Measurements from ENCODE around the gene STMND1.

Gene STMND1

GRCh38 chr6:17099401-17100059, 2.3 kb upstream of the STMND1 start:
- DNase-seq, result no peak

- DNase-seq, result no peak
These were observed 1.0 kb upstream of the STMND1 start for GRCh38 chr6:17100806-17101205.

- DNase-seq, result no peak
These were observed 514 bp downstream of the STMND1 start for GRCh38 chr6:17102258-17102870.

GRCh38 chr6:17103715-17104114, 1.9 kb downstream of the STMND1 start:
- no peak for DNase-seq

DNA sequence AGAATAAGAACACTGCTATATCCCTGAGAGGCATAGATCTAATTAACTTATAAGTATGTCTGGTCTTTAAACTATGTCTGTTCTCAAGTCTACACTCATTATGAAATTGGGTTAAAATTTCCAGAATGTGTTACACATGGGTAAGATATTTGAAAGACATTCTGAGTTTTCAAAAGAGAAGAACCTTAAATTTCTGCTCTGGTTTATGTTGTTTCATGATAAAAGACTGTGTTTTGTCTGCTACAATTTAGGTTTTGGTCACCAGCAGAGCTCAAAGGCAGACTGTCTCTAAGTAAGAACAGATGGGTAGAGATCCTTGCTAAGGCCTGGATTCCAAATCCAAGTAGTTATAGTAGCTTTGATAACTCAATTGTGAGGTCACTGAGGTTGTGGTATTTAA, 6.0 kb downstream of the STMND1 start:
- no peak for DNase-seq

DNA sequence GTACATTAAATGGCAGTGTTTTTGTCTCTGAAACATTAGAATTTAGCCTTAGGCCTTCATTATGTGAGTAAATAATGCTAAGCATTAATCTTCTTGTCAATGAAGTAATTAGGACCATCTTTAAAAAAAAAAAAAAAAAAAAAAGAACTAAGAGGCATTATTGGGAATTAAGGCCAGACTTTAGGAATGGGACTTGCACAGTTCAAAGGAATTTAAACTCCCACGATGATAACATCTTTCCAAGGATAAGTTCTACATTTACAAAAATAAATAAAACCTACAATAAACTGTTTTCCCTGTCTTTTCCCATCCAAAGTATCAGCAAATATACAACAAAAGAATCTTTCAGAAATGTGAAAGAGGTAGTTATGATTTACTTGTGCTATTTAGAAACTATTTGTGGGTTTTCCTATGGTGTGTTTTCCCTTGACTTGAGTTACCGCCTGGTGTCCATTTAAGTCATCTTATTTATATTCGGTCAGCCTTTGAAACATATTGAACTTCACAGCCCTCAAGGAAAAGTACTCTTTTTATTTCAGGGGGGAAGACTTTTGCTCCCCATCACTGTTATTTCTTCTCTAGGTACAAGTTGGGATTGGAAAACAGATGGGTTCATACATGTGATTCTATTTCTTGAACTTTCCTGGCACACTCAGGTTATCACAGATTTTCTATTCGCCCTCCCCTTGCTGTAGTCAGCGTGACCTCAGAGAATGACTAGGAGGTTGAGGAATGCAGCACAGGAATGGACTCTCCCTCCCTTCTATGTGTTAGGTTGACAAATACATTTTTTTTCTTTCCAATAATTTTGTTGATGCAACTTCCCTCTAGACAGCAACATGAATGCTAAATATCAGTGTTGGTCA, 13.6 kb downstream of the STMND1 start:
- no peak for DNase-seq

DNA sequence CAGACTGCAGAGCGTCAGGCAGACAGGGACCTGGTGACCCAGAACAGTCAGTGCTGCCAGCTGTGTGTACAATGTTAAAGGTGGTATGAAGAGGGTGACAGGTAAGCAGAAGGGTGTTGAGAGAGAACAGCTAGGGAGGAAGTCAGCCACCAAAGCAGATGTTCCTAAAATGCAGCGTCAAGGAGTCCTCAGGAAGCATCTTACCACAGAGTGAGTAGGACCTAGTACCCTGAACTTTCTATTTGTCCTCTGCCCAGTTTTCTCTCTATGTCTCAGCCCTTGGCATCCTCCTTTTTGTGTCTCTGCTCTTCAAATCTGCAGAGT, 14.2 kb downstream of the STMND1 start:
- DNase-seq, result no peak

DNA sequence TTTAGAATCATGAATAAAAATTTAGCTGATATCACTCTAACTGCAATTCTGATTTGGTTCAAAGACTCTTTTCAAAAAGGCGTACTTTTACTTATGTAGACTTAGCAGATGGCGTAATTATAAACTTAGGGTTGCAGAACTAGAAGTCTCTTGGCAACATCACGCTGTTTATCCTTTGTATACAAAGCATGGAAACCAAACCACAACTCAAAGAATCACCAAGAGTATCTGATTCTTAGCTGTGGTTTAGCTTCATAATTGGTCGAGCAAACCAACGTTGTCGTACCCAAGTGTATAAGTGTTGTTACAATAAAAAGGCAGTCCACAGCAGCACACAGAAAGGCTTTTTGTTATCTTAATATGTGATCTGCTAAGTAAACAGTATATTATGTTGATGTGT, 18.2 kb downstream of the STMND1 start:
- DNase-seq, result no peak

- no peak for DNase-seq
These were observed 23.6 kb downstream of the STMND1 start for GRCh38 chr6:17125407-17125806.

- DNase-seq, result no peak
These were observed 28.9 kb downstream of the STMND1 start for GRCh38 chr6:17130786-17131185.

GRCh38 chr6:17132967-17133366, 31.1 kb downstream of the STMND1 start:
- no peak for DNase-seq

- no peak for DNase-seq
These were observed 36.2 kb downstream of the STMND1 start for GRCh38 chr6:17138033-17138432.

DNA sequence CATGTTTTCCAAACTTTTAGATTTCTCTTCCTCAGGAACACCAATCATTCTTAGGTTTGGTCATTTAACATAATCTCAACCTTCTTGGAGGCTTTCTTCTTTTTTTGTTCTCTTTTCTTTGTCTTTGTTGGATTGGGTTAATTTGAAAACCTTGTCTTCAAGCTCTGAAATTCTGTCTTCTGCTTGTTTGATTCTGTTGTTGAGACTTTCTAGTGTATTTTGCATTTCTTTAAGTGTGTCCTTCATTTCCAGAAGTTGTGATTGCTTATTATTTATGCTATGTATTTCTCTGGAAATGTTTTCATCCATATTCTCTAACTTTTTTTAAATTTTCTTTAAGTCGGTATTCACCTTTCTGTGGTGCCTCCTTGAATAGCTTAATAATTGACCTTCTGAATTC, 42.2 kb downstream of the STMND1 start:
- no peak for DNase-seq

- no peak for DNase-seq
These were observed 47.7 kb downstream of the STMND1 start for GRCh38 chr6:17149571-17149970.

GRCh38 chr6:17150096-17150495, 48.2 kb downstream of the STMND1 start:
- DNase-seq, result no peak

GRCh38 chr6:17151888-17152287, 50.0 kb downstream of the STMND1 start:
- DNase-seq, result no peak

GRCh38 chr6:17152703-17153102, 50.9 kb downstream of the STMND1 start:
- no peak for DNase-seq

DNA sequence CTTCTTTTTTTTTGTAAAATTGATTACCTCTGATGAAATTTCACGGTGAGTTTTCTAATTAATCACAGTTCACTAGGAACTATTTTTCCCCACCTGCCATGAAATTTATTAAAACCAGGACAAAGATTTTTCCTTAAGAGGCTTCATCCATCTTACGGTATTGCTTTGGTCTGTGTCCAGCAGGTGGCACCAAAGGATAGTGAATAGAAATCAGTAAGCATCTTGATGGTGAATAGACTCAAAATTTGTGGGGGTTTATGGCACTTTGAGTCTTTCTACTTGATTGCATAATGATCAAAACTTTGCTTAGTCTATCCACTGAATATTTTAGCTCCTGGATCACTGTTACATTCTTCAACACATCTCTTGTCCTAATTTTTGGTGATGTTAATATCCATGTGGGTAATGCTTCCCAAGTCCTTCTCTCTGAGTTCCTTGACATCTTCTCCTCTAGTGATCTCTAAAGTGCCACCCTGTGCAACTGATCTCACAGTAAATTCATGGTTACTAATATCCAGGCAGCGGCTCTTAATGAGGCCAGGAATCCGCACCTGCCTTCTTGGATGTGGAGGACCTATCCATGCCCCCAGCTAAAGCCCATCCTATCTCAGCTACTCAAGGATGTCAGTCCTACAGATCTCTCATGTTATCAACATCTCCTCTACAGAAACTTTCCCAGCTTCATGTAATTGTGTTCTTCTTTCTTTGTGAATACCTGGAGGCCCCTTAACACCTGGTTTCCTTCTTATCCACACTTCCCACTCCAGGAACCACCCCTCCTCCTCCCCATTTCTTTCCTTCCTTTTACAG, 54.5 kb downstream of the STMND1 start:
- peak; percentile 40 for DNase-seq

- no peak for DNase-seq
These were observed 55.1 kb downstream of the STMND1 start for GRCh38 chr6:17156966-17157365.

- DNase-seq, result no peak
These were observed 55.8 kb downstream of the STMND1 start for GRCh38 chr6:17157617-17158016.

DNA sequence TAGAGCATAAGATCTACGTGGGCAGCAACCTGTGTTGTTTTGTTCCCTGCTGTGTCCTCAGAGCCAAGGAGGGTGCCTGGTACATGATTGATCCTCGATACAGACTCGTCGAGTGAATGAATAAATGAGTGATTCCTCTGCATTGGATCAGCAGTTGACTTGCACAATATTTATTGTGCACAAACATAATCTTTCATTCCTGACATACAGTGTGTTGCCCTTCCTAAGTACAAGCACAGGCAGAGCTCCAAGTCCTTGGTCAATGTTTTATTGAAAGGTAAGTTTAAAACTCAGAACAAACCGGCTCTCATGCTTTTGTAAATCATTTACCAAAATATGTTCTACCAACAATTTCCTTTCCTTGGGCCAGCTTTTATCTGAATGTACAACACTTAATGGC, 57.4 kb downstream of the STMND1 start:
- DNase-seq, result no peak

DNA sequence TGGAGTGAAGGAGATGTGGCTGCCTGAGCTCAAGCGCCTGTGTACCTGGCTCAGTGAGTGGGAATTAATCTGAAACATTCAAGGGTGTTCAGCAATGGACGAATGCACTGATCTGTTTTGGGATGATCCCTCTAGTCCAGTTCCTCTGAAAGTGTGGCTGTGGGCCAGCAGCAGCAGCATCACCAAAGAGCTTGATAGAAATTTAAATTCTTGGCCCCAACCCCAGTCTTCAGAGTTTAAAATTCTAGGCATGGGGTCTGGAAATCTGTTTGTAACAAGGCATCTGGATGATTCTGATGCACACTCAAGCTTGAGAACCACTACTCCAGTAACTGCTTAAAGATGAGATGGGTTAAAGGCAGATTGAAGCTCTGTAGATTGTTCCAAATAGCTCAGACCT, 59.2 kb downstream of the STMND1 start:
- no peak for DNase-seq

DNA sequence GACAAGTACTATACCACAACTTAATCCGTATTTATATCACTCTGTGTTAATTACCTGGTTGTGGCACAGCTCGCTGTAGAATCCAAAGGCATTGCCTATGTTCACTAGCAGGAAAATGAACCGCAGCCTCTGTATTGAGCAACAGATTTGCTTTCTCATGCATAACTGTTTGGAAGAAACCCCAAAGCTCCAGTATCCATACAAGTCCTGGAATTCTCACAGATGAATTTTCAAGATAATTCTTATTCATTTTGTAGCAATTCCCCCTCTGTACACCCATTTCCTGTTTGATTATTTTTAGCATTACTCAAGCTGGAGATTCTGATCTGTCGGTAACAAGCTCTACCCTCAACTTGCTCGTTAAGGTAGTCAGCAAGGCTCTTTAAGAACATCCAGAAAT, 63.5 kb downstream of the STMND1 start:
- no peak for DNase-seq
